NB4 (cell line): ENCODE measurements around the gene ADAMTS3.

Source experiments
- CTCF ChIP-seq: IDR thresholded peaks from one replicate; pipeline ENCODE4 v1.5.1; 2012; ENCODE audit warnings: low read depth, low read length
- MAX ChIP-seq: IDR thresholded peaks from 2 replicates; pipeline ENCODE4 v1.6.1; 2011; ENCODE audit warnings: low read depth, low read length
- MYC ChIP-seq: IDR thresholded peaks from 2 replicates; pipeline ENCODE4 v1.6.1; 2011; ENCODE audit warnings: low read depth, low read length
- POLR2A ChIP-seq: IDR thresholded peaks from 2 replicates; pipeline ENCODE4 v1.6.1; 2011; ENCODE audit warnings: mild to moderate bottlenecking; ENCODE audit not compliant: insufficient read length; ENCODE audit errors: extremely low read depth

DNA sequence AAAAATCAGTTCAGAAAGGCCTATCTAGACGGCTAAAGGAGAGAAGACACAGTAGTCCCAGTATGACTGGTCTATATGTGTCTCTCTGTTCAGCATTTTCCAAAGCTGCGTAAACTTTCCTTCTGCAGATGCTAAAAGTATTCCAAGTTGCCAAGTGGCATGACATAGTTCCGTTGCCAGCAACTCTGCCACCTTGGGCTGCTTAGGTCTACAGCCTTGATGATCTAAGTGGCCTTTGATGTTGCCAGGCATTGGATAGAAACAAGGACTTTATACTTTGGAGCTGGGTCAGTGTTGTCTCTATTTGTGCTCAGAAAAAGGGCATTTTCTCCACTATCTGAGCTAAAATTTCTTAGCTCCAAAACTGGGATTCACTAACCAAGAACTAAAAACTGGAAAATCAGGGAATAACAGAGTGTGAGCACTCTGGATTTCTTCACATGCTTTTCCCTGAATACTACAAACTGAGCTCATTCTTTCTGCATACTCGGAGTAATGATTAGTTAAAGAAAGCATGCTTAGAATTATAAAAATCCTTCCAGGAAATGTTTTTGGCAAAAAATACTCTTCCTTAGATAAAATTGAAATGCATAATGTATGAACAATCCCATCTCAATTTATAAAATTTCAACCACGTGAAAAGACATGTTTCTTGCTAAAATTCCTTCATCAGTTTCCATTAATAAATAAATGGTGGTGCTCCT lies 191.4 kb downstream of the ADAMTS3 start:
- TF ChIP-seq CTCF (no peak), POLR2A (no peak), MAX (no peak), MYC (no peak)
